Activated CD4-positive, alpha-beta T cell treated with anti-CD3 and anti-CD28 coated beads, Interleukin-2, amount 50 U/mL, for 24 hours (primary cell): Measurements from ENCODE around the gene TRIM71.

Experiments used
- DNase-seq, 2 donors: peaks; one replicate each; pipeline ENCODE4 v3.0.0-alpha.2; 2020; ENCODE audit warnings: low read depth in 1 of 2, low spot score in 1 of 2

The TRIM71 gene

DNA sequence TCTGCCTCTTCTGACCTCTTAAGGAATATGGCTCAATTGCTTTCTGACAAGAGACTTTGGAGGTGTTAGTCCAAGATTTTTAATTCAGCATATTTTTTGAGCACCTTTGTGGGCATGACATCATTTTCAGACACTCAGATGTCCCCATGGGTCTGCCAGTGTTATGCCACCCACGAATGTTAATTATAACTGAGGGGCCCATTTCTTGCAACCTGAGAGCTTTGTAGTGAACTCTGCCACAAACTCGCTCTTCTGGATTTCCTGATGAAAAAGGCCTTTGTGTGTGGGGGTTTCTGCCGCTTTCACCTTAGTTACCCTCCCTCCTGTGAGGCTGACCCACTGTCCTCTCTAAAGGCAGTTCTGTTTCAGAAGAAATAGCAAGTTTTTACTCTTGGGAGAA, 69.1 kb downstream of the TRIM71 start:
- DNase-seq, result no peak

DNA sequence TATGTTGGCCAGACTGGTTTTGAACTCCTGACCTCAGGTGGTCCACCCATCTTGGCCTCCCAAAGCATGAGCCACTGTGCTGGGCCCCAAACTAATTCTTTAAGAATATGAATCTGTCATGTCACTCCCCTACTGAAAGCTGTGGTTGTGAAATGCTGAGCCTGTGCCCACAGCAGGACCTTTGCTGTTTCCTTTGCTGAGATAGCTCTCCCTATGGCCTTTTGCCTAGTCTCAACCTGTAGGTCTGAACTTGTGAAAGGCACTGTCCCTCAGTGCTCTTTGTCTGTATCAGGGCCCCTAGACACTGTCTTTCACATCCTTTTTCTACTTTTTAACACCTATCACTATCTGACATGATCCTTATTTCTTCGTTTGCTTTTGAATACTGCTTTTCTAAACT, 70.9 kb downstream of the TRIM71 start:
- DNase-seq, result no peak

DNA sequence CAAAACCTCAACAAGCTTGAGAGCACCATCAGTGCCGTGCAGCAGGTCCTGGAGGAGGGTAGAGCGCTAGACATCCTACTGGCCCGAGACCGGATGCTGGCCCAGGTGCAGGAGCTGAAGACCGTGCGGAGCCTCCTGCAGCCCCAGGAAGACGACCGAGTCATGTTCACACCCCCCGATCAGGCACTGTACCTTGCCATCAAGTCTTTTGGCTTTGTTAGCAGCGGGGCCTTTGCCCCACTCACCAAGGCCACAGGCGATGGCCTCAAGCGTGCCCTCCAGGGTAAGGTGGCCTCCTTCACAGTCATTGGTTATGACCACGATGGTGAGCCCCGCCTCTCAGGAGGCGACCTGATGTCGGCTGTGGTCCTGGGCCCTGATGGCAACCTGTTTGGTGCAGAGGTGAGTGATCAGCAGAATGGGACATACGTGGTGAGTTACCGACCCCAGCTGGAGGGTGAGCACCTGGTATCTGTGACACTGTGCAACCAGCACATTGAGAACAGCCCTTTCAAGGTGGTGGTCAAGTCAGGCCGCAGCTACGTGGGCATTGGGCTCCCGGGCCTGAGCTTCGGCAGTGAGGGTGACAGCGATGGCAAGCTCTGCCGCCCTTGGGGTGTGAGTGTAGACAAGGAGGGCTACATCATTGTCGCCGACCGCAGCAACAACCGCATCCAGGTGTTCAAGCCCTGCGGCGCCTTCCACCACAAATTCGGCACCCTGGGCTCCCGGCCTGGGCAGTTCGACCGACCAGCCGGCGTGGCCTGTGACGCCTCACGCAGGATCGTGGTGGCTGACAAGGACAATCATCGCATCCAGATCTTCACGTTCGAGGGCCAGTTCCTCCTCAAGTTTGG, 72.9 kb downstream of the TRIM71 start:
- DNase-seq, result no peak

GRCh38 chr3:32891365-32891764, 73.6 kb downstream of the TRIM71 start:
- DNase-seq, result no peak

- DNase-seq, result no peak
These were observed 75.1 kb downstream of the TRIM71 start for GRCh38 chr3:32892625-32893598.

DNA sequence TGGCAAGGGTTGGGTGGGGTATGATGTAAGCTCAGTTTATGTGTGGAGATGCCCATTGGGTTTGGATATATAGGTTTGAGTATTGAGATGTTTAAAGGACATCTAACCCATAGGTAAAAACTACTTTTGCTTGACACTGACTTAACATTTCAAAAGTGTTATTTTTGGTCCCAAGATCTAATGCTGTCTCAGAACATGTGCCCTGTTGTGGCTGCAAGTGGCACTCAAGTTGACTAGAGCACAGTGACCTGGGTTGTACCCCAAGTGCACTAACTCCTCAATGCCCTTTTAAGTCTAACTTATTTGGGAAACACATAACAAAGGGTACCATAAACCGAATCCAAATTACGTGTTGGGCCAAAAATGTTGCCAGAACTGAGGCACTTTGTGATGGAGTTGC, 77.2 kb downstream of the TRIM71 start:
- DNase-seq, result no peak

GRCh38 chr3:32895701-32896100, 77.9 kb downstream of the TRIM71 start:
- DNase-seq, result no peak

GRCh38 chr3:32896143-32896542, 78.3 kb downstream of the TRIM71 start:
- no peak for DNase-seq

DNA sequence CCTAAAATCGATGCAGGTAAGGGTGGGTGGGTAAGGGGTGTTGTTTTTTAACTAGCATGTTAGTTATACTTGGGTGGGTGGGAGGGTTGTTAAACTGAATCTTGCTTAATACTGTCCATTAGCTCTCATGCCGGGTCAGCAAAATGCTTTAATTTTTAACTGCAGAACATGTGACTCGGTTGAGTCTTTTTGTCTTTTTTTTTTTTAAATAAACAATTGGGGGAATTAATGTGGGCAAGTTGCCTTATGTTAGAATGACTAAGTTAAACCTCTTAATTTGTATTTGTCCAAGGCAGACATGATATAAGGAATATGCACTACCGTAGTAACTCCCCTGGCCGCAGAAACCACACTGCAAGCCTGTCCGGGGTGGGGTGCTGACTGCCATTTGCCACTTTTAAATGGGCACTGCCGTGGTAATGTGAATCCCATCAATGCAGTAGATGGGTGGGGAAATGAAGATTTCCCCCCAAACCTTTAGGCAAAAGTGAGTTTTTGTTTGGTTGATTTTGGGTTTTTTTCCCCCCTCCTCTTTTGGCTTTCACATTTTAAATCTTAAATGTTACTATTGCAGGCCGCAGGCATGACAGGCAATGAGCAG, 79.3 kb downstream of the TRIM71 start:
- DNase-seq, result no peak

- DNase-seq, result no peak
These were observed 80.3 kb downstream of the TRIM71 start for GRCh38 chr3:32897981-32898623.

GRCh38 chr3:32899265-32899664, 81.5 kb downstream of the TRIM71 start:
- no peak for DNase-seq

DNA sequence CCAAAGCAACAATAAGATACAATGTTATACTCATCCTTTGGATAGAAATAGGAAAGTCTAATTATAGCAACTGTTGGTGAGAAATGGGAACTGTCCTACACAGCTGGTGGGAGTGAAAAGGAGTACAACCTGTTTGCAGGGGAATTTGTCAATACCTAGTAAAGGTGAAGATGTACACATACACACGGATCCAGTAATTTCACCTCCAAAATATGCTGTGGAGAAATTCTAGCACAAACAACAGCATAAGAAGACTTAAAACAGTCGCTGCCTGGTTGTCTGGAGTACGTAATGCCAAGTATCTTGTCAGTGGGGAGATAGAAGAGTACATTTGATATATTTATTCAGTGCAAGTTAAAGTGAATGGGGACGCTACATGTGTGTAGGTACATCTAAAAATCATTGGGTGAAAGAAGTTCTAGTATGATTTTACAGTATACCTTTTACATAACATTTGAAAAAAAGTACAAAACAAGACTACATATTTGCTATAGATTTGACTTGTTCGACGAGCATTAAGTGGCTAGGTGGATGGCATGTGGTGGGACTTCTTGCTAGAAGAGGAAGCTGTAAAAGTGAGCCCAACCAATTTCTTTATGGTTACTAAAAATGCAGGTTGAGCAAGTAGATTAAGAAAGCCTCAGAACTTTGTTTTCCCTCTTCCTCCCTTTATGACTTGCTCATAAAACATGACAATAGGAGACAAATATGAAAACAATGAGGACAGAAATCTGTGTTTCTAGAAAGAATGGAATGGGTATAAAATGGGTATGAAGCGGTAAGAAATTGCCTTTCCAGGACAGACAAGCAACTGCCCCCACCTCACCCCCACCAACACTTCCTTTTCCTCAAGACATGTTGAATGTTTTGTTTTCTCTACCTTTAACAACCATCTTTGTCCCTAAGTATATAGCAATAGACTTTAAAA, 83.5 kb downstream of the TRIM71 start:
- DNase-seq, result no peak

DNA sequence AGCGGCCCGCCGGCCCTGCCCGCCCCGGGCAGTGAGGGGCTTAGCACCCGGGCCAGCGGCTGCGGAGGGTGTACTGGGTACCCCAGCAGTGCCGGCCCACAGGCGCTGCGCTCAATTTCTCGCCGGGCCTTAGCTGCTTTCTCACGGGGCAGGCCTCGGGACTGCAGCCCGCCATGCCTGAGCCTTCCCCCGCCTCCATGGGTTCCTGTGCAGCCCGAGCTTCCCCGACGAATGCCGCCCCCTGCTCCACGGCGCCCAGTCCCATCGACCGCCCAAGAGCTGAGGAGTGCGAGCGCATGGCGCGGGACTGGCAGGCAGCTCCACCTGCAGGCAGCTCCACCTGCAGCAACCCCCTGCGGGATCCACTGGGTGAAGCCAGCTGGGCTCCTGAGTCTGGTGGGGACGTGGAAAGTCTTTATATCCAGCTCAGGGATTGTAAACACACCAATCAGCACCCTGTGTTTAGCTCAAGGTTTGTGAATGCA, 85.1 kb downstream of the TRIM71 start:
- peak; percentile 4 to 25 for DNase-seq

- no peak for DNase-seq
These were observed 86.2 kb downstream of the TRIM71 start for GRCh38 chr3:32903953-32904352.

DNA sequence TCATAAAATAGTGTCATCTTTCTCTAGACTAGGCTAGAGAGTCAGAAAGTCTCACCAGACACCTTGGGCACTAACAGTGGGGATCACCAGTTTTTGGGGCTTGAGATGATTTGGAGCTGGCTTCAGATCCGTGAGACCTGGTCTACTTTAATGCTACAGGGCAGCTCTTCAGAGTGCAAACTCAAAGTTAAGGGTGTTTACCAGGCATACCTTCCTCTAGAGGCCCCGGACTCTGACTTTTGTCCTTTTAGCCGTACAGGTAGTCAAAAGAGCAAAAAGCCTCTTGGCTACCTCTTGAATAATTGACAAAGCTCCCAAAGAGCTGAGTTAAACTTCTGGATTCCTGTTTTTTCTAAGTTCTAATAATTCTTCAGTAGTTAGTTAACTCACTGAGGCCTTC, 92.2 kb downstream of the TRIM71 start:
- no peak for DNase-seq

DNA sequence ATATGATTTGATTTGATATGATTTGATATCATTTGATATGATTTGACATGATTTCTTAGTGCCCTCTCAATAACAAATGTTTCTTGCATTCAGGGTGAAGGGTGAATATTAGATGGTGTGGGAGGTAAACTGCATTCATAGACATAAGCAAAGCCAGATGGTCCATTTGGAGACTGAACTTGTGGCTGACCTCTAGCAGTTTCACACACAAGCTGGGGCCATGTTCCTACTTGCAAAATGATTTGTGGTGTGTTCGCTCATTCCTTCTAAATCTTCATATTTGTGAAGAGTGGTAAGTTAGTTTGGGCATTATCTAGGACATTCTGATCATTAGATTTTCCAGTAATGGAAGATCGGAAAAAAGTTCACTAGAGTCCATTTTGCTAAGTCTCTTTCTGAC, 93.2 kb downstream of the TRIM71 start:
- DNase-seq, result no peak

- no peak for DNase-seq
These were observed 94.2 kb downstream of the TRIM71 start for GRCh38 chr3:32912046-32912445.

DNA sequence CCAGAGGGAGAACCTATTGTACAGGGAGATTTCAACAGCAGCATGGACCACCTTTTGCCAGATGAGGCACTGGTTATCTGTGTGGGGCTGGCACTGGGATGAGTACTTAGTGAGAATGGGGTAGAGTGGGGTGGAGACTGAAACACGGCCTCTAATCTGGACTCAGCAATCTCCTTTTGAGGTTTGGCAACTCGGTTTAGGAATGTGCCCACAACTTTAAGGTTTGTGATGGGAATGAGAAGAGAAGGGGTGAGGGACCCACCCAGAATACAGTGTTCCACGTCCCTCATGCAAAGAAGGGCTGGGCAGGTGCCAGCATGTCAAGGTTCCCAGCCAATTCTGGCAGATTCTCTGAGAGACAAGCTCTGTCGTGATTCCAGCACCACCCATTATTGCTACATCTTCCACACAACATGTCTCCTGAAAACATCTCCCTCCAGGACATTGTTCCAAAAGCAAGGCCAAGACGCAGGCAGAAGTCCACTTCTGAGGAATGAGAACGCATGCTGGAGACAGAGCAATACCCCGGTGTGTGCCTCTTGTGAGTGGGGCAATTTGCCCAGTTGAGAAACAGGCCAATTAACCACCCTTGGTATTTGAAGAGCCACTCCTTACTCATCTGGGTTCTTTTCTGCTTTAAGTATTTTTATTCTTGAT, 96.1 kb downstream of the TRIM71 start:
- no peak for DNase-seq

DNA sequence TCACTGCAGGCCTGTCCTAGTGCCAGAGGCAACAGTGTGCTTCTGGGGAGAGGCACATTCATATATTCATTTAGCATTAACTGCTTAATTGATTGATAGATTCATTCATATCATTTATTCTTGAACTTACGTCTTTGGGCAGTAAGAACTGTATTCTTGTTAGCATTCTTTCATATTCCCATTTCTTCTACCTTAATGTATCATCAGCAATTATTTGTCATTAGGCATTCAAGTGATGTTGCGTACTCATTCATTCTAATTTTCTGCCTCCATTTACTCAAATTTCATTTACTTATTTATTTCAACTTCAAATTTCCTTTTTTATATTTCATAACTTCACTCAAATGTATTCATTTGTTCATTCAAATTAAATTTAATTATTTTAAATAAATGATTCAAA, 102.1 kb downstream of the TRIM71 start:
- DNase-seq, result no peak
